ENCODE data around the gene GALT. TPM values are rescaled to one million over a fixed set of nuclear protein-coding genes. Genes with fewer than 3 reads are reported as not detected.
A peak's percentile ranks its signal among the peaks of the same experiment; 100 is the strongest.

GALT gene
- total RNA-seq, 4 donors from 2014 or later: 10.3 to 28.4 (median 14.1) TPM

DNA sequence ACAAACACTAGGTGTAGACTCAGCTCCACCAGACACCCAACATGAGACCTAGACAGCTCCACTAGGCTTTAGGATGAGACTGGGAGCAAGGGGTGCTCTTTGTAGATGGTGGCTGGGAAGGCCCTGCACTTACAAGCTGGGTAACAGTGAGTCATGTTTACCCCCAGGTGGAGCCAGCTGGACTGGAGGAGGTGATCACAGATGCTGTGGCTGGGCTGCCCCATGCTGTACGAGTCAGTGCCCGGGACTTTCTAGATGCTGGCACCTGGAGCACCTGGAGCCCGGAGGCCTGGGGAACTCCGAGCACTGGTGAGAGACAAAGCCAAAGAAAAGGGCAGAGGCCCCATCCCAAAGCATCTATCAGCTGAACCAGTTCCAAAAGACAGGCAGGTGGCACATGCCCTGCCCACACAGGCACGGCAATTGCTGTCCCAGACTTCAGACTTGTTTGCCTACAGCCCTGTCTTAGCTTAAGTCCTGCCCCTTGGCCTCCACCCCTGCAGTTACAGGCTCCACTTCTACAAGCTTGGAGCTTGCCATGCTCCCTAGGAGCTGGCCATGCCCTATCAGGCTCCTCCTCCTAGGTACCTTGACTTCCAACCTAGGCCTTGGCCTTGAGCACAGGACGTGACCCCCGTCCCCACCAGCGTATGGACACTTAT lies 13.2 kb downstream of the GALT start:
- WGBS, 2 donors: 30 to 83% methylated on average over 1 to 2 of the region's 8 CpGs
- intact Hi-C loops (cut with DNase I): no loop called here
- TF ChIP-seq, protein P1, sequence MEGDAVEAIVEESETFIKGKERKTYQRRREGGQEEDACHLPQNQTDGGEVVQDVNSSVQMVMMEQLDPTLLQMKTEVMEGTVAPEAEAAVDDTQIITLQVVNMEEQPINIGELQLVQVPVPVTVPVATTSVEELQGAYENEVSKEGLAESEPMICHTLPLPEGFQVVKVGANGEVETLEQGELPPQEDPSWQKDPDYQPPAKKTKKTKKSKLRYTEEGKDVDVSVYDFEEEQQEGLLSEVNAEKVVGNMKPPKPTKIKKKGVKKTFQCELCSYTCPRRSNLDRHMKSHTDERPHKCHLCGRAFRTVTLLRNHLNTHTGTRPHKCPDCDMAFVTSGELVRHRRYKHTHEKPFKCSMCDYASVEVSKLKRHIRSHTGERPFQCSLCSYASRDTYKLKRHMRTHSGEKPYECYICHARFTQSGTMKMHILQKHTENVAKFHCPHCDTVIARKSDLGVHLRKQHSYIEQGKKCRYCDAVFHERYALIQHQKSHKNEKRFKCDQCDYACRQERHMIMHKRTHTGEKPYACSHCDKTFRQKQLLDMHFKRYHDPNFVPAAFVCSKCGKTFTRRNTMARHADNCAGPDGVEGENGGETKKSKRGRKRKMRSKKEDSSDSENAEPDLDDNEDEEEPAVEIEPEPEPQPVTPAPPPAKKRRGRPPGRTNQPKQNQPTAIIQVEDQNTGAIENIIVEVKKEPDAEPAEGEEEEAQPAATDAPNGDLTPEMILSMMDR (IDR thresholded peaks at IDR 0.05): no peak
- TF ChIP-seq POLR2A (IDR thresholded peaks at IDR 0.05): no peak
- peaks cover 7 to 55% (median 23%) of the 10 kb centered on the region in 3 donors for H3K4me1 ChIP-seq
- H3K27me3 ChIP-seq: no peaks in the 10 kb centered on the region
- peaks cover 0 to 27% (median 0%) of the 10 kb centered on the region in 3 donors for H3K36me3 ChIP-seq
- H3K9me3 ChIP-seq: no peaks in the 10 kb centered on the region
- no peak for DNase-seq
- H3K4me3 ChIP-seq: no peak overlapping the region
- peak overlapping the region in 1 of 4 donors; percentile 4 for H3K27ac ChIP-seq

DNA sequence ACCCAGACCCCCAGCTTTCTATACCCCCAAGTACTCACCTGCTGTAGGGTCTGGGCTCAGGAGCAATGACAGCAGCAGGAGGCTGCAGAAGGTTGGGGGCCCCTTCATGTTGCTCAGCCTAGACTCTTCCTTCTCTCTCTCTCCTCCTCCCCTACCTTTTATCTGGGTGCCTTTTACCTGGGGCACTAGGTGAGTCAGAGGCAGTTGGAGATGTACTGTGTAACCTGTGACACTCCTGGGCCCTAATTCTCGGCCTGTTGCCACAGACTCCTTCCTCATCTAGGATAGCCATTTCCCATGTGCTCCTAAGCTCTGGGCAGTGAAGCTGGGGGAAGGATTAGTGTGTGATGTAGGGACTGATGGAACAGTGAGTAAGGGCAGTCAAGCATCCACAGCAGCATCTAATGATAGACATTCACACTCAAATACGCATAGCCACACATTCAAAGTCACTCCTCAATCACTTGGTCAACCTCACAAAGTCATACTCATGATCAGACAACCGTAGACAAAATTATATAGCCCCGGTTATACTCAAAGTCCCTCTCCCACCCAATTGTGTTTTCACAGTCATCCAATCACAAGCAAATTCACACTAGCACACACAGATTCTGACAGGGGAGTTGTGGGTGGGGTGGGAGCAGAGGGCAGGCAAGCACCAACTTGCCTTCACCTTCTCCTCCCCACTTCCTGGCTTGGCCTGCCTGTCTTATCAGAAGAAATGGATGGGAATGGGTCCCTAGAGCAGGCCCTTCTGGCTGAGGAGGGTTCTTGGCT lies 16.2 kb downstream of the GALT start, which contains the start of gene CCL27:
CCL27 (minus strand) TSS at position 132 of the 777 bp plus-strand sequence; CDS start at position 108, 24 bp downstream.
- TF ChIP-seq POLR2A (IDR thresholded peaks at IDR 0.05): no peak
- peaks cover 0 to 21% (median 0%) of the 10 kb centered on the region in 3 donors for H3K36me3 ChIP-seq
- intact Hi-C loops (cut with DNase I): no loop called here

DNA sequence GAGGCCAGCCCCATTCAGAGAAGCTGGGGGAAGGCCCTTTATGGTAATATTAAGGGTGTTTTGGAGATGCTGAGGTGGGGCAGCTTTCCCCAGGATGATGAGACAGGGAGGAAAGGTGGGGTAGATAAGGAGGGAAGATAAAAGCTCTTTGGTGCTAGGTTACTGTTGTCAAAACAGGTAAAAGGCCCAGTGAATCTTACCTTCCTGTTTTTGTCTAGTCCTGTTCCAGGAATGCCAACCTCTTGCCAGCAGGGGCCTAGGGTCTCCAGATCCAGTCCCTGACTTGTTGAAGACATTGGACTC lies 16.8 kb downstream of the GALT start:
- DNase-seq: no peak
- Histone ChIP-seq H3K4me1 (peaks cover 9 to 71% (median 20%) of the 10 kb centered on the region in 3 donors), H3K27me3 (no peaks in the 10 kb centered on the region), H3K27ac (peak overlapping the region in 3 of 4 donors; percentile 8 to 99 (median 19)), H3K9me3 (no peaks in the 10 kb centered on the region), H3K4me3 (no peak overlapping the region), H3K36me3 (peaks cover 0 to 21% (median 0%) of the 10 kb centered on the region in 3 donors)
- TF ChIP-seq, protein P1 (IDR thresholded peaks at IDR 0.05): no peak
- intact Hi-C loops (cut with DNase I): no loop called here

More for the DNA sequence above, 16.2 kb downstream of the GALT start, which contains the start of gene CCL27:
- peak within 1 kb of the TSS in 3 of 4 donors; percentile 8 to 99 (median 19) for H3K27ac ChIP-seq
- no peaks in the 10 kb centered on the region for H3K27me3 ChIP-seq
- no peak within 1 kb of the TSS for H3K4me3 ChIP-seq
- H3K4me1 ChIP-seq: peaks cover 9 to 69% (median 20%) of the 10 kb centered on the region in 3 donors
- H3K9me3 ChIP-seq: no peaks in the 10 kb centered on the region
- DNase-seq: no peak
- WGBS, 2 donors: 62% methylated on average over 4 of the region's 4 CpGs

DNA sequence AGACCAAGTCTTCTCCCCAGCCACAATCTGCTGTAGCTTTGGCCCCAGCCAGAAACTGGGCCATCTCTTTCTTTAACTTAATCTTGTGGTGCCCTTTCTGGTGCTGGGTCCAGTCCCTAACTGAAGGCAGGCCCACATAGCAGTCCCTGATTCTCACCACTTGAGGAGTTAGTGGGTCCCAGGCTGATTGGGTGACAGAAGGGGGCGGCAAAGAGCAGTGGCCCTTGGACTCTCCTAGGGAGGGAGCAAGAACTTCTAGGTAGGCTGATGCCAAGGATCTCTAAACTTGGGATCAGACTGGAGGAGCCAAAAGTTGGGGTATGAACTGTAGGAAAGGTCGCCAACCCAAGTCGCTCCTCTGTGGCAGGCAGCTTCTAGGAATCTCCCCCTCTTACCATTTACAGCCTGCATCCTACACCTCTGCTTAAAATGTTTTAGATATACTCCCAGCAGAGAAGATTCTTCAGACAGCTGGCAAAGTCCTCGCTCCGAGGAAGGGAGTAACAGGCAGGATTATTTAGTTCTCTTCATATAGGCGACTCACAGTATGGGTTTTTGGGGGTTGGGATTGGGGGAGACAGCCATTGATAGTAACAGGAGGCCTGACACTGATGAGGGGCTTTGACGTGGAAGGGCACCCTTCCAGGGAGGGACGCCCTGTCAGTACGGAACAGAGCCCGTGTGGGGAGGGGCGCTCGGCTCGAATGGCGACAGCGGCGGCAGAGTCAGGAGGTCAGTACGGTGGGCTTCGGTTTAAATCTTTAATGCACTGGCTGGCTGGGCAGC lies 18.0 kb downstream of the GALT start:
- Histone ChIP-seq H3K27ac (peak overlapping the region; percentile 94 to 99 (median 98)), H3K4me1 (peaks cover 9 to 68% (median 20%) of the 10 kb centered on the region in 3 donors), H3K9me3 (no peaks in the 10 kb centered on the region), H3K27me3 (no peaks in the 10 kb centered on the region), H3K36me3 (peaks cover 0 to 24% (median 0%) of the 10 kb centered on the region in 3 donors), H3K4me3 (peak overlapping the region; percentile 49 to 88 (median 72))
- TF ChIP-seq POLR2A (IDR thresholded peaks at IDR 0.05): no peak
- TF ChIP-seq, protein P1 (IDR thresholded peaks at IDR 0.05): peak; percentile 61 to 79 (median 72)
- intact Hi-C loops (cut with DNase I): no loop called here
- WGBS, 2 donors: 23 to 40% methylated on average over 6 to 17 of the region's 18 CpGs
- no peak for DNase-seq

DNA sequence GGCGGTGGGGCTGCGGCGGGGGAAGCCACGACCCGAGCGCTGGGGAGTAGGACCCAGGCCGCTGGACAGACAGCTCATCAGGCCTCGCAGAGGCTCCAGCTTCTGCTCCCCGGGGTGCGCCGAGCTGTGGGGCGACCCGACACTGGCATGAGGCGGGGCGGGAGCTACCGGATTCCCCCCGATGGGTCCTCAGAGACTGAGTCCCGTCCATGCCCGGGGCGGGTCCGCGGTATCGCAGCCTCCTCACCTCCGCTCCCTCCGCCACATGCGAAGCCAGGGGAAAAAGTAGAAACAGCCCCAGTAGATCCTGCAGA lies 18.5 kb downstream of the GALT start:
- H3K9me3 ChIP-seq: no peaks in the 10 kb centered on the region
- intact Hi-C loops (cut with DNase I): no loop called here
- peaks cover 0 to 24% (median 0%) of the 10 kb centered on the region in 3 donors for H3K36me3 ChIP-seq
- H3K4me3 ChIP-seq: peak overlapping the region; percentile 49 to 88 (median 72)
- no peaks in the 10 kb centered on the region for H3K27me3 ChIP-seq
- DNase-seq: no peak
- TF ChIP-seq POLR2A (IDR thresholded peaks at IDR 0.05): peak in 1 of 4 donors; percentile 6
- TF ChIP-seq, protein P1 (IDR thresholded peaks at IDR 0.05): no peak
- 5 to 15% methylated on average over 8 to 10 of the region's 26 CpGs for WGBS, 2 donors
- H3K4me1 ChIP-seq: peaks cover 9 to 62% (median 20%) of the 10 kb centered on the region in 3 donors
- peak overlapping the region; percentile 94 to 99 (median 98) for H3K27ac ChIP-seq
